DMS153 (cell line): ENCODE results near the gene WWC1.
"Not testable (repeated sequence)": the region's sequence is repeated elsewhere in the genome, so short reads cannot be mapped to it uniquely, and the experiment has no call there.

Experiments
- DNase-seq: peaks from one replicate; lab custom pipeline; 2025; lab: John Stamatoyannopoulos, UW

WWC1 gene

DNA sequence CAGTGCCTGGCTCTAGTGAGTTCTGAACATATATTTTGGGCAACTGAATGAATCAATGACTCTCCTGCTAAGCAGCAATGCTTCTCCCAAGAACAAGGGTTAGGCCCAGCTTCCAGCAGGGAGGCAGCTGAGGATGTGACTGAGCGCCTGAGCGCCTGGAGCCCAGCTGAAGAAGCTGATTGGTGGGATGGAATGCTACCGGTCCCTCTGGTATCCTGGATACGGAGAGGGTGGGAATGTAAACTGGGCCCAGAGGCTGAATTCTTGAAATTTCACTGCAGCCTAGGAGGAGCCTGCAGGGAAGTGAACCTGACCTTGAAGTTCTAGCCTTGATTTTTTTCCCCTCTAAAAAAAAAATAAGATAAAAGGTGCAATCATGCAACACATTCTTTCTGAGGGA lies 43.2 kb downstream of the WWC1 start:
- no peak for DNase-seq

DNA sequence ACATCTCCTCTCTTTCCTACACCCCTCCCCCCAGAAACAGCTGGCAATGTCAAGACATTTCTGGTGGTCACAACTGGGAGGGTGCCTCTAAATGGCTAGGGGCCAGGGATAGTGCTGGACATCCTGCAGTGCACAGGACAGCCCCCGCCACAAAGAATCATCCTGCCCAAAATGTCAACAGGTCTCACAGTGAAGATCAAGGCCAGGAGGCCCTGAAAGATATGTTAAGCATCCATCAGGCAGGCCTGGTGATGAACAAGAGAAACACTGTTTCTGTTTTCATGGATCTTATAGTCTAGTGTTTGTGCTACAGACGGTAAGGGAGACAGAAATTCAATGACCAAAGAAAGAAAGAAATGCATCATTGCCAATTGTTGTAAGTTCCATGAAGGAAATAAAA lies 45.9 kb downstream of the WWC1 start:
- DNase-seq, result no peak

DNA sequence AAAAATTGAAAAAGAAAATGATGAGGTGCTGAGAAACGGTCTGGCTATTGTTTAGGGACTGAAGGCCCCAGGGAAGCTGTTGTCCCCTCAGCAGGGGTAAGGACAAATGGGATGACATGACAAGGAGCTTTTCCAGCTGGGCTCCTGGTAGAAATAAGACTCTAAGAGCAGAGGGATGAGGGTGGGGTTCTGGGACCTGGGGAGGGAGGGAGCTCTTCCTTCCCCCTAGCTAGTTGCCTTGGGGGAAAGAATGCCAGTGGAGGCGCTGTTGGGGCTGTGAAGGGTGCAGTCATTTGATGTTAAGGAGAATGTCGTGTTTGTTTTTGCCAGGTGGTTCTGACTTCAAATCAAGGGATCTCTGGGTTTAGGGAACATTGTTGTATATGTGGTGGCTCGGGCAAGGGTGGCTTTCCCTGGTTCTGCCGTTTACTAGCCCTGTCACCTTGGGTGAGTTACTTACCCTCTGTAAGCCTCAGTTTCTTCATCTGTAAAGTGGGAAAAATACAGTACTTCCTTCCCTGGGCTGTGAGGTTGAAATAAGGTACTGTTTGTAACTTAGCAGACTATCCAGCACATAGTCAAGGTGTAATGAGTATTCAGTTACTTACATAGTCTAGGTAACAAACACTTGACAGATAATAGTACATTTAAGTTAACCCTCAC lies 47.8 kb downstream of the WWC1 start:
- no peak for DNase-seq

DNA sequence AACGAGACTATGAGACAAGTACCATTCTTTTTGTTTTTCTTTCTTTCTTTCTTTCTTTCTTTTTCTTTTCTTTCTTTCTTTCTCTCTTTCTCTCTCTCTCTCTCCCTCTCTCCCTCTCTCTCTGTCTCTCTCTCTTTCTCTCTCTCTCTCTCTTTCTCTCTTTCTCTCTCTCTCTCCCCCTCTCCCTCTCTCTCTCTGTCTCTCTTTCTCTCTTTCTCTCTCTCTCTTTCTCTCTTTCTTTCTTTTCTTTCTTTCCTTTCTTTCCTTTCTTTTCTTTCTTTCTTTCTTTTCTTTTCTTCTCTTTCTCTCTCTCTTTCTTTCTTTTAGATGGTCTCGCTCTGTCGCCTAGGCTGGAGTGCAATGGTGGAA lies 48.3 kb downstream of the WWC1 start:
- DNase-seq, result not testable (repeated sequence)

DNA sequence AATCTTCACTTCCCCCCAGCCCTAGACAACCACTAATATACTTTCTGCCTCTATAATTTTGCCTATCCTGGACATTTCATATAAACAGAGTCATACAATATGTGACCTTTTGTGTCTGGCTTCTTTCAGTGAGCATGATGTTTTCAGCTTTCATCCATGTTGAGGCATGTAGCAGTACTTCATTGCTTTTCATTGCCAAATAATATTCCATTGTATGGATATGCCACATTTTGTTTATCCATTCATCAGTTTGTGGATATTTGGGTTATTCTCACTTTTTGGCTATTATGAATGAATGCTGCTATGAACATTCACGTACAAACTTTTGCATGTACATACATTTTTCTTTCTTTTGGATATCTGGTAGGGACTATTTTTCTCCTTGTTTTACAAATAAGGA lies 49.0 kb downstream of the WWC1 start:
- no peak for DNase-seq

DNA sequence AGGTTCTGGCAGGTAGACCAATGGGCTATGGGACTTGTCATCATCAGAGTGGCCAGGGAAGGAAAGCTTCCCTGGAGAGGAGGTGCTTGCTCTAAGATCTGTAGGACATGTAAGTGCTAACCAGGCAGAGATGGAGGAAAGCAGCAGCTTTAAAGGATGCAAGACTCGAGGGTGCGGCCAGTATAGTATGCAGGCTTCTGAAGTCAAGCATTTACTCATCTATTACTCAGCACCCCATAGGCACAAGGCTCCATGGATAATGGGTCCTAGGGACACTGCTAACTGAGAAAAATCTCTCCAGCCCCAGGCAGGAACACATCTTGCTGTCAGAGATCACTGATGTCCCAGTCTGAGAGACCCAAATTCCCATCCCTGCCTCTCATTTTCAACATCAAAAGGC lies 49.7 kb downstream of the WWC1 start:
- no peak for DNase-seq

DNA sequence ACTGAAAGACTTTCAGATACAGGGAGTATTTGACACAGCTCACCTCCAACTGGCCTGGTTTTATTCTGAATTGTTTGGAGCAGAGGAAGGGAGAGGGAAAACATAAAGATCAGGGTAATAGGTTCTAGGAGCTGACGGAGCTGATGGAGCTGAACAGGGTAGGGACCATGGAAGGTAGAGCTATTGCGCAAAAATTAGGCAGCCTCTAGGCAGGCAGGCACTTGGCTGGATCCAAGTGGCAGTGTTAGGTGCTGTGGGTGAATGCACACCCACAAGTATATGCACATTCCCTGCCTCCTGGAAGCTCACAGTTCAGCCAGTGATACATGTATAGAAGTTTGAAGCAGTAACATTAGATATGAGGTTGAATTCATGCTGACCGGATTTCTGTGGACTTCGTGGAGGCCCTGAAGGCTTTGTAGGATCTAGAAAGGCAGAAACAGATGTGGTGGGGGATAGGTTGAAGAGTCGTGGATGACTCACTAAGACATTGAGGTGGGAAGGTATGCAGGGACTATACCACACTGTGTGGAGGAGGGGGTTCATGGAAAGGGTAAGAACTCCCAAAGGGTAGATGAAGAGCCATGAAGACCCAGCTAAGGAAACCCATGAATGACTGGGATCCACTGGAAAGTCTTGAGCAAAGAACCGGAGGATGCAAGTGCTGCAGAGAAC lies 50.8 kb downstream of the WWC1 start:
- no peak for DNase-seq

DNA sequence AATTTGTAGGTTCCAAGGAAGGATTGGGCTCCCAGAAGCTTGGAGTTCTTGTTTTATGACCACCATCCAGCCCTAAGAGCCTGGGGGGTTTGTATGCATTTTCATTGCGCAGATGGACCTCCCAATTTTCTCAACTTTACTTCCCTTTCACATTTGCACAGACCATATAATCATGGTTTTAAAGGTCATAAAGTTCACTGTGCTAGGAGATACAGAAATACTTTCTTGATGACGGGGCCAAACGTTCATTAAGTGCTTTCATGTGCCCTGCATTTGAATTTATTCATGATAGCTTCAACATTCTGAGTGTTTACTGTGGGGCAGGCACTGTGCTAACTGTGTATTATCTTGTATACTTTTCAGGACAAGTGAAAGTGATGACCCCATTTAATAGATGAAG lies 51.5 kb downstream of the WWC1 start:
- no peak for DNase-seq

DNA sequence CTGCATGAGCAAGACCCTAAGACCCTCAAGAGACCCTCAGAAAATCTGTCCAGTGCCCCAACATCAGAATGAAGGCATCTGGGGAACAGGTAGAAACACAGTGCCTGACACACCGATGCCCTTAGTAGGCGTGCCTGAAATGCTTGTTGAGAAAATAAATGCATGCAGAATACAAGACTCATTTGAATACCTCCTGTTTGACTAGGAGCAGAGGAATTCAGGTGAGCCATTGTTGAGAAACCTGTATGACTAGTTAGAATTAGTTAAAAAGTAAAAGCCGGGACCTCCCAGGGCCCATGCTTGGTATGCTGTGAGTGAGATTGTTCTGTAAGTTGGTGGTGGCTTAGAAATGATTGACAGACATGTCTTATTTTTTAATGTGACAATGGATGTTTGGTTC lies 55.0 kb downstream of the WWC1 start:
- no peak for DNase-seq

DNA sequence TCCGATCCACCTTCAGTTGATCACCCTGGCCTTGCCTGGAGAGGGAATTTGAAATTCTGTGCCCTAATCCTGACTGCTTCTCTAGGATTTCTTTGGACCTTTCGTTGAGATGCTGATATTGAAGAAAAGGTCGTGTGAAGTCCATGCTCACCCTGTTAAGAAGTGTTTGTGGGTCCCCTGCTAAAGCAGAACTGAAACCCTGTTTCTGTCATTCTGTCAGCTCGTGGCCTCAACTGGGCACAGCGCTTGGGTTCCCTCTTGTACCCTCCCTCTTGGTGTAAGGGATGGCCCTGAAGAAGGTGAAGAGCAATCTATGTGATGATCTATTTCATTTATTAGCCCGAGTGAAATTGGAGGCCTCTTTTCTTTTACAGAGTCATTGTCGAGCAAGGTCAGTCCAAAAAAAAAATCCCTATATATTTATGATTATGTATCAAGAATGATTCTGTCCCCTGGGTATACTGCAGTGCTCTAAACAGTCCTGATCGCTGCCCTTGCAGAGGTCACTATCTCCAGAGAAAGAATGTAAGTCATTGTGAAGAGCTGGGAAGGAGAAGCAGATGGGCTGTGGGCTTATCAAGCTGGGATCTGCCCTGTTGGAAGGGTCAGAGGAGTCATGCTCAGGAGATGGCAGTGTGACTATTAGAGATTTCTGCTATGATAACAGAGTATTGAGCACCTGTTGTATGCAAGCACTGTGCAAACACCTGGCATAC lies 56.1 kb downstream of the WWC1 start:
- DNase-seq, result no peak

DNA sequence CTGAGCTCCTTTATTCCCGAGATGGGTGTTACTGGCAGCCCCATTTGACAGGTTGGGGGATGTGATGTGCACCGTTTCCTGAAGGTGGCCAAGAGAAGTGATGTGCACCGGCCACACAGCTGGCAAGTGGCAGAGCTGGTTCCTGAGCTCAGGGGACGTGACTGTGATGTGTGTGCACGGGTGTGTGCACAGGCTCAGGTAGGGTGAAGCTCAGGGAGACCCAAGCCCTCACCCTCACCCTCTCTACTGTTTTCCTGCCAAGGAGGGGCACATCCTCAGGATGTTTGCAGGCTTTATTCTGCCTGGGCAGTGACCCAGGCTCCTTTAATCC lies 56.6 kb downstream of the WWC1 start:
- no peak for DNase-seq

DNA sequence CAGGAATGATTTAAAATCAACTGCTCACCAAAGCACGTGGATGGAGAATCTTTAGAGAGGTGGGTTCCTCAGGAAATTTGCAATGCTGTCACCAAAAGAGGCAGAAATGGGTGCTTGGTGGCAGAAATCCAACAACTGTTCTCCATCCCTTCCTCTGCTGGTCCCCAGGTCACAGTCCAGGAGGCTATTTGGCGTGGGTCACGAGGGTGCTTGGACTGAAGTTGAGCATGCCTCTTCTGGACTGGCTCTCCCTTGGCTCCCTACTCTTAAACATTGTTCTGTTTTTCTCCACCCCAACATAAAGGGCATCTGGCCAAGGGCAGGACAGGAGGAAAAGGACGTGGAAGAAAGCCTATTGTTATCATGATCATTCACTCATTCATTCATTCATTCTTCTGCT lies 58.9 kb downstream of the WWC1 start:
- no peak for DNase-seq

DNA sequence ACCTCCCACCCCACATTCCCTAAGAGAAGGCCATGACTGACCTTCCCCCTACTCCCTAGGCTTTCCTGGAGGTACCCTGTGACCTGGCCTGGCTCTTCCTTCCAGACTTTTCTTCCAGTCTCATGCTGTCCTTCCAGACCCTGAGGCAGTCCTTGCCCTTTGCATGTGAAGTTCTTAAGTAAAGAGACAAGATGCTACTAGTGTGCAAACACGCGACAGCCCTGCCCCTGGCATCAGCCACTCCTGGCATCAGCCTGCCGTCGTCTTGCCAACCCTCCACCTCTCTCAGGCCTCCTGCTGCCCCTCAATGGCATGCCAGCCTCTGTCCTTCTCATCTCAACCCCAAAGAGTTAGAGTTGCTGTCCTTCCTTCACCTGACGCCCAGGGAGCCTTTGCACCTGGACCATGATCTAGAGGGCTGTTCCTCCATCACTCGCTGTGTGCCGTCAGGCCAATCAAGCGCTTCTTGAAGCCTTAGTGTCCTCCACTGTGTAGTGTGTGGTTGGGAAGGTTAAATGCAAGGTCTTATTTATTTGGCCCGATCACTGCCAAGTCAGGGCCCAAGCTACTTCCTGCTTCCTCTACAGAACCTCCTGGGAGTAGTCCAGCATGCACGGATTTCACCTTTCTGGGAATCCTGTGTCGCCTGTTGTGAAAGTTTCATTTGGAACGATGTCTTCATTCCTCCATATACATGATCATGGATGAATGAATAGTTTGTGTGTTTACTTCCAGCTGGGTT lies 61.9 kb downstream of the WWC1 start:
- no peak for DNase-seq

DNA sequence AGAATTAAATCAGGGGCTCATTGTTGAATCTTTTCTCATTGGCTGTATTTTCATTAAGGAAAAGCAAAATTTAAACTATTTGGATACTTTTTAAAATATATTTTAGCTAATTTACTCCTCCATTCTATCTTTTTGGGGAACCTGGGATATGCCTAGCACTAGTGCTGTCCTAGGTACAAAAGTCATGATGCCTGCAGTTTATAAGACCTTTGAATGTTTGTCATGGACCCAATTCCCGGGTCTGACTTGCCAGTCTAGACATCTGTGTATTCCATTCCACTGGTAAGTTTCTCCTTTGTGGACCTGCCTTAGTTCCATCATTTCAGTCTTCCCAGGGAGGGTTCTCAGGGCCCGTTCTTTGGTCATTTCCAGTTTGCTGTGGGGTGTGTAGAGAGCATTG lies 63.0 kb downstream of the WWC1 start:
- DNase-seq, result no peak

DNA sequence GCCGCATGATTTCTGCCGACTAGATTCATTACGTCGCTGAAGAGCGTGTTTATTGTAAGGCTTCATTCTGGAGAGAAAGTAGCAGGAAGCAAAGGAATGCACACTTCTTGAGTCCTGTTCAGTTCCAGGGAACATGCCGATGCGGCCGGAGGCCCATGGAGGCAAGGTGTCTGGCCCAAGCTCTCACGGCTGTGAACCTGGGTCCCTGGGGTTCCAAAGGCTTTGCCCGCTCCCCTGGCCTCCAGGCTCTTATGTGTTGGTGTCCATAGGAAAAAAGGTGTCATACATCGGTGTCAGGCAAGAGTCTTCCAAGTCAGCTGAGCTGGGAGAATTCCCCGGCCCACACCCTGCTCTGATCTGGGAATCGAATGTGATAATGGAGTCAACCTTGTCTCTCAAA lies 64.7 kb downstream of the WWC1 start:
- no peak for DNase-seq

DNA sequence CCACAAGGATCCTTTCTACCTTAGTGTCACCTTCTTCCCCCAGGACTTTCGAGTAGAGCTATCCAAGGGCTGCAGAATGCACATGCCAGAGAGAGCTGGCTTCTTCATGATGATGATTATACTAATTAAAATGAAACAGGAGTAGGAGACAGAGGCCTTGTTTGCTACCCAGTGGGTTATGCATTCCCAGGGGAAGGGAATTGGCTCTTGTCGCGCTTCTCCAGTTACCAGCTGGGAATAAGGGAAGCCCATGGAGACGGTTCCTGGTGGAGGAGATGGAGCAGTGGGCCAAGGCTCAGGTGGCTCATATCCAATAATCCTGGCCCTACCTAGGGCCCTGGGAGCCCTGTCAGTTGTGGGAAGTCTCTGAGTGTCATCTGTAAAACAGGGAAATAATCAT lies 65.1 kb downstream of the WWC1 start:
- peak; percentile 33 for DNase-seq

DNA sequence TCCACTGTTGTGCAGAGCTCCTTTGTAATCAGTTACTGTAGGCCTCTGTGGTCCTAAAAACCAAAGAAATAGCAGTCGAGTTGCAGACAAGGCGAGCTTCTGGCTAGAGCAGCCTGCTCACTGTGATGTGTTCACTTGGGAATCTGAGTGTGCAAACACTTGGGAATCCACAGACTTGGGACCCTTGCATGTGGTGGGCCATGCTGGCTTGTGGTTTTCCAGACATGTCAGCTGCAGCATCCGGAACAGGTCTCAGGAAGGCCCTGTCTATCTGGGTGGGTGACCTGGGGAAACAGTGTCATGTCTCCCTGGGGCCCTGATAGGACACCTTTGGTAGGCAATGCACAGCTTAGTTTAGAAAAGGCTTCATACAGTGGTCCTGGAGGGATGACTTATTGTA lies 66.4 kb downstream of the WWC1 start:
- DNase-seq, result no peak

DNA sequence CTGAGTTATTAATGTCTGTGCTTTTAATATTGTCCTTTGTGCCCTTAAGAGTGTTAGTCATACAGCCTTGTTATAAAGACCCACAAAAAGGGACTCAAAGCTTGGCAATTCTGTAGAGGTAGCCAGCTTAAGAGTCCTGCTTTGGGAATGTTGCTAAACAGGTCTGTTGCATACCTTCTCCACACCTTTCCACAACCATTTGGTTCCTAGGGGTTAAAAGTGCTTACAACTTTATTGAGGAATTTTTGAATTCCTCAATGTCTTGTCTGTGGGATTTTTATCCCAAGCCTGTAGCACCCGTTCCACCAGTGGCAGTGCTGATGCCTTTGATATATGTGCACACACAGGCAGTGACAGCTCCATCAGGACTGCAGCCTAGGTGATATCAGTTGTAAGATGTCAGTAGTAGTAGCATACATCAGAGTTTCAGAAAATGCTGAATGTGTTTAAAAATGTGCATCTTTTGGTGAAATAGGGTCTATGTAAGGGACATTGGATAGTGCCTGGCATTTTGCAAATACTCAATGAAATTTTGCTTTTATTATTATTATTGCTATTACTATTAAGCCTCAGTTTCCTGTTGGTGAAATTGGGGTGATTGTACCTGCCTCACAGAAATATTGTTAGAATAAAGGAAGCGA lies 68.5 kb downstream of the WWC1 start:
- DNase-seq, result no peak

DNA sequence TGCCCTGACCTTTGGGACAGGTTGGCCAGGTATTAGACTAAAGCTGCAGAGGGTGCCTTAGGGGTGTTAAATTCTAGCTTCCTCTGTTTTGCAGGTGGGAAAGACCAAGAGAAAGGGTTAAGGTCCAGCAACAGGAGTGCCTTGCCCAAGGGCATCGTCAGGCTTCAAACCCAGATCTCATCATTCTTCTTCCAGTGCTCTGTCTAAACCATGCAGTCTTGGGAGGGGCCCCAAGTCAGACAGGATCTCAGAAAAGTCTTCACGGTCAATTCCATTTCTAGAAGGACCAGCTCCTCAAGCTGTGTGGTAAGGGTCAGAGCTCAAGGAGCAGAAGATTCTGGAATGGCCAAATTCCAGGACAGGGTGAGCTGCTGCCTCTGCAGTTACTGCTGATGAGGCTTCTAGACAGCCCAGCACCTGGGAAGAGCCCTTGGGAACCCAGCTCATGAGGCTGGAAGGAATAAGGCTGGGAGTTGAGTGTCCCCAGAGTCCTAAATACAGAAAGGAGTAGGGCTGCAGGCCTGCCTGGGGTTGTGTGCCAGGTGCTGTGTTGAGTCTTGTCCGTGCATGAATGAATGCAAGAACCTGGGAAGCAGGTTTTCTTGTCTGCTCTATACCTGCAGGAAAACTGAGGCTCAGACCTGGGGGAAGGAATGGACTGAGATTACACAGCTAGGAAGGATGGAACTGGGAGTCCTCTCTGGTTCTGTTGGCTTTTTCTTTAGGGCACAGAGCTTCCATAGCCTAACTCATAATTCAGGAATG lies 69.3 kb downstream of the WWC1 start:
- no peak for DNase-seq

DNA sequence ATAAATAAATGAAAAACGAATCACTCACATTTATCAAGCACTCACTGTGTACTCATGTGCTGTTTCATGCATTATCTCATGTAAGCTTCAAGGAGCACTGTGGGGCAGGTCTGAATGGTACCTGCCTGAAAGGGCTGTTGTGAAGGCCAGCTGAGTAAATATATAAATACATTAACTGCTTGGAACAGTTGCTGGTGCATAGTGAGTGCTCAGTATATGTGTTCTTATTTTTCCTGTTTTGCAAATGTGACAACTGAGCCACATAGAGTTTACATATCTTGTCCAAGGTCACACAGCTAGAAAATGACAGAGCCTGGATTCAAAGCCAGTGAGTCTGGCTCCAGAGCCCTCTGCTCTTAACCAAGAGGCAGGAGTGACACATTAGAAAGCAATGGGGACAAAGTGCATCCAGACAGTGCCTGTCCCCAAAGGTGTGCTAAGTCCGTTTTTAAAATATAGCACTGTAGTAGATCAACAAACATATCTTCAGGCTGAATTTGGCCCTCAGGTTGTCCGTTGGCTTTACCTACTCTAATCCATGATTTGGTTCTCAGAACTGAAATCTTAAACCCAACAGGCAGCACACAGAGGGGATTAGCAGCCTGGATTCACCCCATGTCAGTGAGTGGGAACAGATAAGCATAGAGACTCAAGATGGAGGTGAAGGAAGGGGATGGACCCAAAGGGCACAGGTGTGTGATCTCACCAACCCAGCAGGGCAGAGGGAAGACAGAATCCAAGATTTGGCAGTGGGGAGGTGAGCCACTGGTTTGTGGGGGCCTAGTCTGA lies 70.8 kb downstream of the WWC1 start:
- peak; percentile 62 for DNase-seq

DNA sequence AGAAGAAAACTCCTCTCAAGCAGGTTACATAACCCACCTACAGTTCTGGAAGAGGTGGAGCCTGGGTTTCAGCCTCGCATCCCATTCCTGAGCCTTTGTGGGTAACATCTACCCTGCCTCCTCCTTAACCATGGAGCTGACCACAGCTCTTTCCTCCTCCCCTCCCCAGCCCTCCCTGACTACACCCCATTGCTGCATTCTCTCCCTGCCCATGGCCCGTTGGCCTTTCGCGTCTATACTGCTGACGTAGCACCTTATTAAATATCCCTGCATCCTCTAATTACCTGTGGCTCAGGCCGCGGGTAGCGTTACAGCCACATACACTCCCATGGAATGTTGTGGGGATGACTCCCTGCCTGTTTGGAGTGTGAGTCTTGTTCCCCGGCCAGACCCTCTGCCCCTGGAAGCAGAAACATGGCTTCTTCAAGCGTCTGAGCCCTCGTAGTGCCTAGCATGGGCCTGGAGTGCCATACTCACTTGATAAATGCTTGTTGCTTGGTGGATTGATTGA lies 72.8 kb downstream of the WWC1 start:
- no peak for DNase-seq
